GM12873 (cell line): ENCODE data around the gene THOC6.
A peak's percentile ranks its signal among the peaks of the same experiment; 100 is the strongest.

Experiments used
- CTCF ChIP-seq: IDR thresholded peaks from 2 replicates; pipeline ENCODE4 v1.5.1; 2012; ENCODE audit warnings: low read depth, mild to moderate bottlenecking, moderate library complexity, low read length, control low read depth; ENCODE audit not compliant: insufficient read depth; ENCODE audit errors: missing control alignments

The THOC6 gene

GRCh38 chr16:3056336-3057180 is 32.7 kb downstream of the THOC6 start:
- TF ChIP-seq CTCF: no peak

- TF ChIP-seq CTCF: no peak
Measured at GRCh38 chr16:3057181-3058138, 33.6 kb downstream of the THOC6 start.

- TF ChIP-seq CTCF: peak; percentile 51
Measured at GRCh38 chr16:3058139-3059030, 34.5 kb downstream of the THOC6 start.

GRCh38 chr16:3059041-3059722 is 35.3 kb downstream of the THOC6 start:
- peak; percentile 77 for TF ChIP-seq CTCF

- no peak for TF ChIP-seq CTCF
Measured at GRCh38 chr16:3059723-3060242, 35.9 kb downstream of the THOC6 start.

- TF ChIP-seq CTCF: no peak
Measured at GRCh38 chr16:3060339-3061127, 36.7 kb downstream of the THOC6 start.
